GM12878 (cell line): ENCODE measurements around the gene PGK2. TPM values are rescaled to one million over a fixed set of nuclear protein-coding genes. Genes with fewer than 3 reads are reported as not detected.

Source experiments
- ATAC-seq: fragments of 200-7000 bp; cut with Tn5 transposase; 3 replicates; pipeline ENCODE4 v1.9.1; 2020; ENCODE audit warnings: mild to moderate bottlenecking, moderate library complexity
- BruUV-seq: library from RNA; stranded (reverse); fragments of 400-500 nt; replicated peaks from 2 replicates; lab custom pipeline; 2021; lab: Mats Ljungman, UMichigan
- CTCF ChIA-PET: fragments of 300-600 bp; sonication (Branson Sonifier 250); formaldehyde crosslinking; extraction: SDS; loops from one replicate; lab custom pipeline; 2021; ENCODE audit warnings: inconsistent platforms; lab: Yijun Ruan, JAX
- POLR2A ChIA-PET: fragments of 350-600 bp; formaldehyde crosslinking; extraction: SDS; loops from one replicate; lab custom pipeline; 2021; ENCODE audit warnings: inconsistent platforms; lab: Charles Lee
- RAD21 ChIA-PET: fragments of 300-600 bp; sonication (Branson Sonifier 250); formaldehyde crosslinking; loops from one replicate; lab custom pipeline; 2023; ENCODE audit warnings: antibody characterized with exemption; ENCODE audit not compliant: unreplicated experiment; lab: Charles Lee
- SMC1A ChIA-PET: fragments of 300-600 bp; sonication (Branson Sonifier 250); formaldehyde crosslinking; loops from one replicate; lab custom pipeline; 2023; ENCODE audit not compliant: unreplicated experiment, uncharacterized antibody; lab: Charles Lee
- DNase-seq: peaks from one replicate; pipeline ENCODE4 v3.0.0-alpha.2; 2011; ENCODE audit warnings: low read depth, low spot score
- FAIRE-seq: peaks from 3 replicates; lab custom pipeline; 2011; peaks lifted over from hg19 to GRCh38; lab: Jason Lieb, UNC
- H2AFZ ChIP-seq: 2 replicates; pipeline ENCODE4 v1.6.0; 2011; ENCODE audit warnings: low read depth, low read length, control low read depth; ENCODE audit not compliant: control insufficient read depth
- H3K27ac ChIP-seq: 2 replicates; pipeline ENCODE4 v1.5.1; 2011; ENCODE audit warnings: control low read depth; ENCODE audit not compliant: control insufficient read depth, insufficient read depth
- H3K27me3 ChIP-seq, 2 experiments: replicated peaks in 1 of 2; 2 replicates each; pipeline versions ENCODE4 v1.6.0 to v1.6.1; 2011; ENCODE audit warnings: low read length in 1 of 2; ENCODE audit not compliant: control insufficient read depth in 2 of 2, insufficient read depth in 2 of 2
- H3K36me3 ChIP-seq, 2 experiments: 2 replicates each; pipeline ENCODE4 v1.5.1; 2011; ENCODE audit warnings: low read length in 1 of 2; ENCODE audit not compliant: control insufficient read depth in 2 of 2, insufficient read depth in 2 of 2
- H3K4me1 ChIP-seq: 2 replicates; pipeline ENCODE4 v1.6.1; 2011; ENCODE audit warnings: mild to moderate bottlenecking, low read length, moderate library complexity, mixed read lengths; ENCODE audit not compliant: control insufficient read depth, insufficient read depth
- H3K4me2 ChIP-seq: 2 replicates; pipeline ENCODE4 v1.6.0; 2011; ENCODE audit warnings: control low read depth; ENCODE audit not compliant: control insufficient read depth, insufficient read depth
- H3K4me3 ChIP-seq: fragments of 200-600 bp; sonication (generic); 2 replicates; pipeline ENCODE4 v1.5.1; 2016
- H3K79me2 ChIP-seq: 2 replicates; pipeline ENCODE4 v1.6.0; 2011; ENCODE audit warnings: low read length; ENCODE audit not compliant: control insufficient read depth, insufficient read depth
- H3K9ac ChIP-seq: 2 replicates; pipeline ENCODE4 v1.8.0; 2011; ENCODE audit warnings: low read length, control low read depth, mixed read lengths; ENCODE audit not compliant: control insufficient read depth, insufficient read depth
- H3K9me3 ChIP-seq: replicated peaks from 3 replicates; pipeline ENCODE4 v1.5.1; 2011; ENCODE audit warnings: mild to moderate bottlenecking, low read length; ENCODE audit not compliant: control insufficient read depth, insufficient read depth
- H4K20me1 ChIP-seq: 2 replicates; pipeline ENCODE4 v1.6.0; 2011; ENCODE audit not compliant: control insufficient read depth, insufficient read depth
- CHD2 ChIP-seq: IDR thresholded peaks from 2 replicates; pipeline ENCODE4 v1.6.1; 2011; ENCODE audit warnings: low read depth, low read length, improper control_type of control experiment, borderline replicate concordance
- HCFC1 ChIP-seq: fragments of 150-350 bp; IDR thresholded peaks from 2 replicates; pipeline ENCODE4 v1.6.1; 2014; ENCODE audit warnings: low read length
- MEF2A ChIP-seq: IDR thresholded peaks from 2 replicates; pipeline ENCODE4 v1.6.1; 2011; ENCODE audit warnings: low read depth, mild to moderate bottlenecking, low read length, moderate library complexity; ENCODE audit not compliant: insufficient read depth
- NFYB ChIP-seq: IDR thresholded peaks from 2 replicates; pipeline ENCODE4 v1.6.1; 2011; ENCODE audit warnings: low read depth, mild to moderate bottlenecking, low read length, improper control_type of control experiment, moderate library complexity; ENCODE audit not compliant: insufficient read depth
- SP1 ChIP-seq: IDR thresholded peaks from one replicate; pipeline ENCODE4 v1.6.1; 2011; ENCODE audit warnings: low read depth, low read length
- TCF12 ChIP-seq: IDR thresholded peaks from 2 replicates; pipeline ENCODE4 v1.6.1; 2011; ENCODE audit warnings: low read depth, mild to moderate bottlenecking, low read length
- WGBS: methylation state at CpG from one replicate; pipeline ENCODE4 v1.1.6; 2016; ENCODE audit warnings: low lambda C conversion rate; ENCODE audit not compliant: insufficient replicate concordance, insufficient coverage; ENCODE audit errors: missing lambda C conversion rate; 5-methylcytosine and 5-hydroxymethylcytosine counted together
- in situ Hi-C: fragments of 300-500 bp; cut with MboI; formaldehyde crosslinking; loops from 9 replicates; pipeline ENCODE4 v1.14.3; 2018; ENCODE audit warnings: mixed read lengths
- intact Hi-C: fragments of 100-400 bp; cut with micrococcal nuclease; formaldehyde crosslinking; loops from one replicate; pipeline ENCODE4 v1.14.2; 2022; ENCODE audit not compliant: unreplicated experiment
- polyA plus RNA-seq, 11 experiments: library from polyadenylated mRNA; depleted of rRNA in 4 of 11; unstranded in 6 of 11; stranded (reverse) in 5 of 11; fragments of >200 nt; fragmentation: Nextera tagmentation in 4 of 11; fragmentation: Illumina TruSeq in 1 of 11; extraction: Ambion mirVana in 4 of 11; extraction: Trizol in 1 of 11; gene quantifications; 1 replicate in 1 of 11; 2 replicates in 10 of 11; pipeline versions ENCODE4 v1.2.1 to v1.2.3, GENCODE V29; 2011 to 2016; ENCODE audit warnings: inconsistent platforms in 2 of 11, missing spikeins in 2 of 11, low read depth in 1 of 11
- total RNA-seq, 4 experiments: library from RNA; depleted of rRNA in 3 of 4; stranded (reverse); fragments of >200 nt in 3 of 4; fragmentation: Illumina TruSeq in 1 of 4; extraction: Trizol in 1 of 4; gene quantifications; 2 replicates each; pipeline versions ENCODE4 v1.2.1 to v1.2.3, GENCODE V29; 2013 to 2021
- TF ChIP-seq, protein P1 (sequence below): fragments of 450-650 bp; IDR thresholded peaks from 2 replicates; pipeline ENCODE4 v1.6.1; 2018; ENCODE audit warnings: mild to moderate bottlenecking, low read depth, moderate library complexity; ENCODE audit not compliant: partially characterized antibody

Gene PGK2
- total and polyA plus RNA-seq, 10 of the 15 experiments (the other 5 are each of a cell fraction or from before 2014, with no cell fraction given), result not detected

GRCh38 chr6:49776444-49776843 is 10.6 kb downstream of the PGK2 start:
- ChIA-PET RAD21 (no interaction called here), POLR2A (no interaction called here), SMC1A (no interaction called here), CTCF (no interaction called here)
- DNase-seq (no peak), ATAC-seq (no peak), FAIRE-seq (no peak)
- no TSS peak for BruUV-seq
- intact Hi-C loops (no loop called here), in situ Hi-C loops (no loop called here)
- Histone ChIP-seq H3K4me1 (no peaks in the 10 kb centered on the region), H3K9me3 (no peaks in the 10 kb centered on the region), H3K27ac (no peak overlapping the region), H3K27me3 (no peaks in the 10 kb centered on the region), H3K4me2 (no peak overlapping the region), H3K4me3 (no peak overlapping the region), H3K79me2 (no peaks in the 10 kb centered on the region), H4K20me1 (no peaks in the 10 kb centered on the region), H3K9ac (no peak overlapping the region), H3K36me3 (no peaks in the 10 kb centered on the region), H2AFZ (no peak overlapping the region)
- 0% methylated on average over 1 of the region's 1 CpG for WGBS
- TF ChIP-seq, protein P1, sequence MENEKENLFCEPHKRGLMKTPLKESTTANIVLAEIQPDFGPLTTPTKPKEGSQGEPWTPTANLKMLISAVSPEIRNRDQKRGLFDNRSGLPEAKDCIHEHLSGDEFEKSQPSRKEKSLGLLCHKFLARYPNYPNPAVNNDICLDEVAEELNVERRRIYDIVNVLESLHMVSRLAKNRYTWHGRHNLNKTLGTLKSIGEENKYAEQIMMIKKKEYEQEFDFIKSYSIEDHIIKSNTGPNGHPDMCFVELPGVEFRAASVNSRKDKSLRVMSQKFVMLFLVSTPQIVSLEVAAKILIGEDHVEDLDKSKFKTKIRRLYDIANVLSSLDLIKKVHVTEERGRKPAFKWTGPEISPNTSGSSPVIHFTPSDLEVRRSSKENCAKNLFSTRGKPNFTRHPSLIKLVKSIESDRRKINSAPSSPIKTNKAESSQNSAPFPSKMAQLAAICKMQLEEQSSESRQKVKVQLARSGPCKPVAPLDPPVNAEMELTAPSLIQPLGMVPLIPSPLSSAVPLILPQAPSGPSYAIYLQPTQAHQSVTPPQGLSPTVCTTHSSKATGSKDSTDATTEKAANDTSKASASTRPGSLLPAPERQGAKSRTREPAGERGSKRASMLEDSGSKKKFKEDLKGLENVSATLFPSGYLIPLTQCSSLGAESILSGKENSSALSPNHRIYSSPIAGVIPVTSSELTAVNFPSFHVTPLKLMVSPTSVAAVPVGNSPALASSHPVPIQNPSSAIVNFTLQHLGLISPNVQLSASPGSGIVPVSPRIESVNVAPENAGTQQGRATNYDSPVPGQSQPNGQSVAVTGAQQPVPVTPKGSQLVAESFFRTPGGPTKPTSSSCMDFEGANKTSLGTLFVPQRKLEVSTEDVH, result no peak
- no peak for TF ChIP-seq CHD2
- no peak for TF ChIP-seq HCFC1
- no peak for TF ChIP-seq MEF2A
- no peak for TF ChIP-seq SP1

- no TSS peak for BruUV-seq
- Histone ChIP-seq H3K4me1 (no peaks in the 10 kb centered on the region), H3K9me3 (no peaks in the 10 kb centered on the region), H4K20me1 (no peaks in the 10 kb centered on the region), H2AFZ (no peak overlapping the region), H3K4me2 (no peak overlapping the region), H3K4me3 (no peak overlapping the region), H3K9ac (no peak overlapping the region), H3K27me3 (no peaks in the 10 kb centered on the region), H3K27ac (no peak overlapping the region), H3K79me2 (no peaks in the 10 kb centered on the region), H3K36me3 (no peaks in the 10 kb centered on the region)
- ATAC-seq, result no peak
- POLR2A ChIA-PET, result no interaction called here
- no peak for DNase-seq
- SMC1A ChIA-PET, result interaction anchor here (1.3 kb wide), 1 partner anchor 12 kb away, joined by 3 read pairs; the partner anchor contains the start of gene PGK2
- CTCF ChIA-PET, result no interaction called here
- RAD21 ChIA-PET, result no interaction called here
- FAIRE-seq, result no peak
- intact Hi-C loops (no loop called here), in situ Hi-C loops (no loop called here)
- TF ChIP-seq NFYB (0 out of 2 replicates have a peak, but pooled peaks have one; percentile 33), TCF12 (no peak)
Measured at GRCh38 chr6:49775043-49775442, 12.0 kb downstream of the PGK2 start.
